DND-41 (cell line): ENCODE results near the gene PEMT.

Experiments used
- ATAC-seq: fragments of 200-7000 bp; cut with Tn5 transposase; 3 replicates; pipeline ENCODE4 v1.9.1; 2021; ENCODE audit warnings: low read depth; ENCODE audit not compliant: insufficient read depth
- DNase-seq: peaks from one replicate; pipeline ENCODE4 v3.0.0-alpha.2; 2020
- H2AFZ ChIP-seq: 2 replicates; pipeline ENCODE4 v1.6.0; 2012; ENCODE audit warnings: low read depth, low read length
- H3K27ac ChIP-seq: 2 replicates; pipeline ENCODE4 v1.5.1; 2012; ENCODE audit warnings: low read length, inconsistent platforms
- H3K27me3 ChIP-seq: fragments of 200-600 bp; sonication (generic); 2 replicates; pipeline ENCODE4 v1.6.0; 2012; ENCODE audit warnings: low read length, mild to moderate bottlenecking, inconsistent platforms; ENCODE audit not compliant: insufficient read depth, poor library complexity
- H3K36me3 ChIP-seq: 2 replicates; pipeline ENCODE4 v1.5.1; 2012; ENCODE audit warnings: low read length, inconsistent platforms; ENCODE audit not compliant: insufficient read depth
- H3K4me1 ChIP-seq: 2 replicates; pipeline ENCODE4 v1.5.1; 2012; ENCODE audit warnings: mild to moderate bottlenecking, low read length; ENCODE audit not compliant: insufficient read depth
- H3K4me2 ChIP-seq: 2 replicates; pipeline ENCODE4 v1.6.0; 2012; ENCODE audit warnings: mild to moderate bottlenecking, moderate library complexity, low read length, inconsistent platforms; ENCODE audit not compliant: insufficient read depth
- H3K4me3 ChIP-seq, 2 experiments: fragments of 200-600 bp in 1 of 2; shearing (Covaris generic) in 1 of 2; 2 replicates each; pipeline ENCODE4 v1.5.1; 2012 to 2016; ENCODE audit warnings: inconsistent platforms in 2 of 2, low read length in 2 of 2, mild to moderate bottlenecking in 2 of 2, low read depth in 1 of 2, moderate library complexity in 1 of 2
- H3K79me2 ChIP-seq: 2 replicates; pipeline ENCODE4 v1.6.0; 2012; ENCODE audit warnings: low read length, inconsistent platforms; ENCODE audit not compliant: insufficient read depth
- H3K9ac ChIP-seq: 2 replicates; pipeline ENCODE4 v1.6.0; 2012; ENCODE audit warnings: low read depth, mild to moderate bottlenecking, inconsistent platforms, low read length, moderate library complexity
- H3K9me3 ChIP-seq: 2 replicates; pipeline ENCODE4 v1.5.1; 2012; ENCODE audit warnings: low read length, moderate library complexity, mild to moderate bottlenecking, inconsistent platforms; ENCODE audit not compliant: insufficient read depth, severe bottlenecking
- H4K20me1 ChIP-seq: 2 replicates; pipeline ENCODE4 v1.6.0; 2012; ENCODE audit warnings: low read length; ENCODE audit not compliant: insufficient read depth
- CTCF ChIP-seq: IDR thresholded peaks from 2 replicates; pipeline ENCODE4 v1.5.1; 2012; ENCODE audit warnings: borderline replicate concordance, low read length, moderate library complexity, mild to moderate bottlenecking; ENCODE audit not compliant: poor library complexity, severe bottlenecking; ENCODE audit errors: extremely low read depth
- EZH2 ChIP-seq: IDR thresholded peaks from 3 replicates; pipeline ENCODE4 v1.6.1; 2012; ENCODE audit warnings: borderline replicate concordance, low read depth, mild to moderate bottlenecking, moderate library complexity, low read length, inconsistent platforms; ENCODE audit not compliant: severe bottlenecking

The PEMT gene

GRCh38 chr17:17555151-17555550 is 36.4 kb downstream of the PEMT start:
- H3K4me2 ChIP-seq: no peak overlapping the region
- no peaks in the 10 kb centered on the region for H3K4me1 ChIP-seq
- ATAC-seq (no peak), DNase-seq (no peak)
- H2AFZ ChIP-seq: no peak overlapping the region
- H3K79me2 ChIP-seq: peaks cover 3% of the 10 kb centered on the region; the same call in 1 of the 2 replicates
- TF ChIP-seq CTCF (no peak), EZH2 (no peak)
- H3K27me3 ChIP-seq: no peaks in the 10 kb centered on the region
- H4K20me1 ChIP-seq: peaks cover 23% of the 10 kb centered on the region
- no peak overlapping the region for H3K27ac ChIP-seq
- H3K4me3 ChIP-seq: no peak overlapping the region
- no peaks in the 10 kb centered on the region for H3K9me3 ChIP-seq
- H3K9ac ChIP-seq: no peak overlapping the region
- H3K36me3 ChIP-seq: no peaks in the 10 kb centered on the region

GRCh38 chr17:17554266-17554665 is 37.2 kb downstream of the PEMT start:
- H3K79me2 ChIP-seq: peaks cover under 1% of the 10 kb centered on the region; the same call in 1 of the 2 replicates
- DNase-seq: no peak
- TF ChIP-seq EZH2 (no peak), CTCF (no peak)
- no peaks in the 10 kb centered on the region for H3K36me3 ChIP-seq
- ATAC-seq: no peak
- H3K9me3 ChIP-seq: no peaks in the 10 kb centered on the region
- H3K27ac ChIP-seq: no peak overlapping the region
- no peak overlapping the region for H3K4me2 ChIP-seq
- H3K4me1 ChIP-seq: no peaks in the 10 kb centered on the region
- no peak overlapping the region for H3K4me3 ChIP-seq
- H2AFZ ChIP-seq: no peak overlapping the region
- no peaks in the 10 kb centered on the region for H3K27me3 ChIP-seq
- no peak overlapping the region for H3K9ac ChIP-seq
- peaks cover 16% of the 10 kb centered on the region for H4K20me1 ChIP-seq

GRCh38 chr17:17553217-17554195 is 38.0 kb downstream of the PEMT start:
- no peak overlapping the region for H3K27ac ChIP-seq
- H3K4me1 ChIP-seq: no peaks in the 10 kb centered on the region
- H4K20me1 ChIP-seq: peaks cover 13% of the 10 kb centered on the region; the same call in 1 of the 2 replicates
- no peak overlapping the region for H3K4me2 ChIP-seq
- TF ChIP-seq CTCF: no peak
- no peaks in the 10 kb centered on the region for H3K27me3 ChIP-seq
- H2AFZ ChIP-seq: no peak overlapping the region
- no peaks in the 10 kb centered on the region for H3K79me2 ChIP-seq
- no peaks in the 10 kb centered on the region for H3K9me3 ChIP-seq
- ATAC-seq: no peak
- DNase-seq: no peak
- H3K9ac ChIP-seq: no peak overlapping the region
- H3K36me3 ChIP-seq: no peaks in the 10 kb centered on the region
- H3K4me3 ChIP-seq: no peak overlapping the region
